DMS53 (cell line): ENCODE results near the gene ASB4.

Experiments
- DNase-seq: peaks from one replicate; lab custom pipeline; 2025; lab: John Stamatoyannopoulos, UW

The ASB4 gene

GRCh38 chr7:95526128-95526738, 40.5 kb downstream of the ASB4 start:
- DNase-seq = no peak

GRCh38 chr7:95527033-95527775, 41.5 kb downstream of the ASB4 start:
- DNase-seq = peak; percentile 86

- DNase-seq = peak; percentile 43
Observed at GRCh38 chr7:95527776-95528250, 42.1 kb downstream of the ASB4 start.

- DNase-seq = peak; percentile 92
Observed at GRCh38 chr7:95529701-95530100, 44.0 kb downstream of the ASB4 start.

- DNase-seq = no peak
Observed at GRCh38 chr7:95530881-95531280, 45.1 kb downstream of the ASB4 start.

GRCh38 chr7:95531605-95532219, 46.0 kb downstream of the ASB4 start:
- no peak for DNase-seq

- DNase-seq = no peak
Observed at GRCh38 chr7:95534796-95535195, 49.1 kb downstream of the ASB4 start.

- DNase-seq = no peak
Observed at GRCh38 chr7:95535662-95536061, 49.9 kb downstream of the ASB4 start.

- no peak for DNase-seq
Observed at GRCh38 chr7:95536656-95537311, 51.0 kb downstream of the ASB4 start.

GRCh38 chr7:95537468-95537867, 51.7 kb downstream of the ASB4 start:
- no peak for DNase-seq

- no peak for DNase-seq
Observed at GRCh38 chr7:95539426-95539825, 53.7 kb downstream of the ASB4 start.

- DNase-seq = no peak
Observed at GRCh38 chr7:95540366-95540765, 54.6 kb downstream of the ASB4 start.

GRCh38 chr7:95543312-95543711, 57.6 kb downstream of the ASB4 start:
- no peak for DNase-seq

GRCh38 chr7:95544171-95544570, 58.4 kb downstream of the ASB4 start:
- DNase-seq = no peak

GRCh38 chr7:95545007-95545615, 59.4 kb downstream of the ASB4 start:
- DNase-seq = peak; percentile 82

GRCh38 chr7:95545673-95546072, 59.9 kb downstream of the ASB4 start:
- peak; percentile 19 for DNase-seq

- DNase-seq = no peak
Observed at GRCh38 chr7:95546647-95547046, 60.9 kb downstream of the ASB4 start.

- no peak for DNase-seq
Observed at GRCh38 chr7:95547361-95548348, 61.9 kb downstream of the ASB4 start.

GRCh38 chr7:95549818-95550529, 64.2 kb downstream of the ASB4 start:
- DNase-seq = peak; percentile 71

- DNase-seq = no peak
Observed at GRCh38 chr7:95550546-95550945, 64.8 kb downstream of the ASB4 start.
